Measurements from ENCODE around the gene SUN5.

Gene SUN5

GRCh38 chr20:33012327-33013189, 8.3 kb upstream of the SUN5 start:
- no peak for DNase-seq

DNA sequence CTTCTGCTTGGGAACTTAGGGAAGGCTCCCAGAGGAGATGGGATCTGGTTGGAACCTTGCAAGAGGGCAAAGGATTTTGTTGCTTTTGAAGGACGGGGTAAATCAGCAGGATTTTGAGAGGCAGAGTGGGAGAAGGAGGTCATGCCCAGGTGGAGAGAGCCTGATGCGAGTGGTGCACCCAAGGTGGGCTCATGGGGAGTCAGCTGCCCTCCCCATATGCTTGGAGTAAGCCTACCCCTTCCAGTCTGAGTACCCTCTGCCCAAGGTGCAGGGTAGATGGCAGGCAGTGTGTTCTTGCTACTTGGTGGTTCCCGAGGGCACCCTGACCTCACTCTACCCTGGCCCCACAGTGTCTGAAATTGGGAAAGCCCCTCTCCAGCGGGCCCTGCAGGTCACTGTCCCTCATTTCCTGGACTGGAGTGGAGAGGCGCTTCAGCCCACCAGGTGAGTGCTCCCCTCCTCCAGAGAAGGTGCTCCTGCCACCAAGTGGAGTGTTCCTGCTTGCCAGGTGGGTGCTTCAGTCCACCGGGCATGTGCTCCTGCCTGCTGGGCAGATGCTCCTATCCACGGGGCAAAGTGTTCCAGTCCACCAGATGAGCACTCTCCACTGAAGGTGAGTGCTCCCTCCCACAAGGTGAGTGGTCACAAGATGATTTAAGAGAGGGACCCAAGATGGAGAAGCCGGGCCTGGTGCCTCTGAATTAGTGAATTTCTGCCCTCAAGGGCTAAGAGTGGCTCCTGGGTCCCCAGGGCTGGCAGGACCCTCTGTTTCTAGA, 6.6 kb upstream of the SUN5 start:
- DNase-seq, result no peak

GRCh38 chr20:33010133-33010504, 5.9 kb upstream of the SUN5 start:
- no peak for DNase-seq

DNA sequence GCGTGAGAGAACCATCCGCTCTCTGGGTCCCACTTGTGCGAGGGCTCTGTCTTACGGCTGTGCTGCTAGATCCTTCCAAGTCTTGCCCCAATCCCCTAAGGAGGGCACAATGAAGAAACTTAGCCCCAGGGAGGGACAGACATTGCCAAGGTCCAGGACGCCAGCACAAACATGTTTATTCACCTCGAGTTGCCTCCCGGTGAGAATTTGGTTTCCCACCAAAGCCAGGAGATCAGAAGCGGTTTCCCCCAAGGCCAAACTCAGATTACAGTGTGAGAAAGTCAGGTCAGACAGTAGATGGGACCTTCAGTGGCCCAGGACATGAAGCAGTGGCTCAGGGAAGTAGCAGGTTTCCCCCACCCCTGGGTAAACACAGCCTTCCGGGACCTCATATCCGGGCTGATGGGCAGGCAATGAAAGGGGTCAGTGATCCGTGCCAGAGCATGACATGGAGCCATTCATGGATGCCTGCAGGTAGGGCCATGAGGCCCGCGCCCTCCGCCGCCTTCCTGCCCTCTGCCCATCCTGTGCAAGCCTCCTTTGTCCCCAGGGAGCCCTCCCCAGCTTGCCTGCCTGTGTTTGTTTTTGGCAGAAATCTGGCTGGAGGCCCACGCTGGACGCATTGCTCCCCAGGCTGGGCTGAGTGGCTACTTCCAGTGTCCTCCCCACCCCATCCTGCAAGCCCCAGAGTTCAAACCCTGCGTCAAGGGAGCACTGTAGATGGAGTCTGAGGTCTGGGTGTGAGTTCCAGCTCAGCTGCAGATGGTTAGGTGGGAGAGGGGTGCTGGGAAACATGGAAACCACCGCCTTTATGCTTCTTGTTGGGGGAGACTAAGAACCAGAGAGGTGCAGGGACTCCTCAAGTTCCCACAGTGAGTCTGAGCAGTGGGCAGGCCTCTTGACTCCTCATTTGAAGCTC, 5.2 kb upstream of the SUN5 start:
- no peak for DNase-seq

DNA sequence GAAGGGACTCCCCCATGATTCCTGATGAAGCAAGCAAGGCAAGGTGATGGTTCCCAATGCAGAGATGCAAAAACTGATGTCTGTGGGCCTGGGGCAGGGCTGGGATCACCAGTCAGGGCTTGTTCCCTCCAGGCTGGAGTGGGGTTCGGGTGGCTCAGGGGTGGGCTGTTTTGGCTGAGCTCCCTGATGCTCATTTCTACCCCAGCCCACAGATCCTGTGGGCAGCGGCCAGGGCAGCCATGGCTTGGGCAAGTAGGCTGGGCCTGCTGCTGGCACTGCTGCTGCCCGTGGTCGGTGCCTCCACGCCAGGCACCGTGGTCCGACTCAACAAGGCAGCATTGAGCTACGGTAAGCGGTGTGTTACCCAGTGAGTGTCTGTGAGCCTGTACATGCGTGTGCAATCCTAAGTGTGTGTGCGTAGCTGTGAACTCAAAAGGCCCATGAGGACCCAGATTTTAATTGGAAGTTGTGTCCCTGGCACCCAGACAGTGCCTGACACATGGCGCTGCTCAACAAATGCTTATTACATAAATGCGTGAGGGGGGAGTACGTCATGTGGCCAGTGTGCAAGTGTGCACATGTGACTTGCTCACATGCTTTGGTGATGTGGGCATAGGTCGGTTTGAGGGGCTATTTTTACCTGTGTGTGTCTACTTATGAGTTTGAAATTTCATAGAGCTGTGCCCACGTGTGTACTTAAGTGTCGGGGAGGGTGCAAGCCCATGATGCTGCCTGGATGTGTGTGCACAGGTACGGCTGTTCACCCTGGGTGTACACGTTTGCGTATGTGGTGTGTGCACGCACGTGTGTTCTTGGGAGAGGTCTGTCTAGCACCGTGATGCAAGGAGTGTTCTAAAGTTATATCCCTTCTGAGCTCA, 4.3 kb upstream of the SUN5 start:
- no peak for DNase-seq

DNA sequence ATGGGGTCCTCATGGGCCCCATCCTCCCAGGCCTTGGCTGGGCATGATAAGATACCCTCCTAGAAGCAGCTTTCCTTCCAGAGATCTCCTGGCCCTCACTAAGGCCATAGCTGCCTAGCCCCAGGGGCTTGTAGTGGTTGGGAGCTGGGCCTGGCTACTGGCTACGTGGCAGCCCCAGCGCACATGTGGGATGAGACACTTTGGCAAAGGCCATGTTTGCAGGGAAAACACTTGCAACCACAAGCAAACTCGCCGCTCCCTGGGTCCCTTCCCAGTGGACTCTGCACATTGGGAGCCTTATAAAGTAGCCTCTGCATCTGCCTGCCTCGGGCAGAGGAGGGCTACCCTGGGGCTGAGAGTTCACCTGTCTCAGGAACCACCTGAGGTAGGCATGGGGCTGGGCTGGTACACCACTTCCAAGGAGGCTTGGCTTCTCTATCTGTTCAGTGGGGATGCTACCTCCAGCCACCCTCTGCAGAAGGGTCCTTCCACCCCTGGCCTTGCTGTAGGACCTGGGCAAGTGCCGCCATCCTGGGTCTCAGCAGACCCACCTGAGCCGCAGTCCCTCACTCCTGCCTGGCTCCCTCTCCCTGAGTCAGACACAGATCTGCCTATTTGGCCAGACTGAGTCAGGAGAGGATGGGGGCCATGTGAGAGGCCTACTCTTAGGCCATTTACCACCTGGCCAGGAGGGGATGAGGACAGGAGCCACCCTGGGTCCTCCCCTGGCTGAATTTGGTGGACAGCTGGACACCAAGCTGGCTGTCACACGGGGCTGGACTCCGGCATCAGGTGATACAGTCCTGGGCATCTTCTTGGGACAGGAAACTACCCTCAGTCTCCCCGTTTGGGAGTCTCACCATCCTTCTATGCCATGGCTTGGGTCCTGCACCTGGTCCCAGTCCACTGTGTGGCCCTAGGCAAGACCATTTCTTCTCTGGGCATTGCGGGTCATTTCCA, 3.4 kb upstream of the SUN5 start, which contains the start of gene BPIFB2:
TSS of gene BPIFB2 (plus strand) at position 329 of the 960 bp plus-strand sequence. CDS start 871 bp downstream, outside the sequence.
- DNase-seq, result no peak

GRCh38 chr20:33006776-33007375, 2.6 kb upstream of the SUN5 start:
- no peak for DNase-seq

- no peak for DNase-seq
These were observed 1.9 kb upstream of the SUN5 start for GRCh38 chr20:33005908-33006775.

DNA sequence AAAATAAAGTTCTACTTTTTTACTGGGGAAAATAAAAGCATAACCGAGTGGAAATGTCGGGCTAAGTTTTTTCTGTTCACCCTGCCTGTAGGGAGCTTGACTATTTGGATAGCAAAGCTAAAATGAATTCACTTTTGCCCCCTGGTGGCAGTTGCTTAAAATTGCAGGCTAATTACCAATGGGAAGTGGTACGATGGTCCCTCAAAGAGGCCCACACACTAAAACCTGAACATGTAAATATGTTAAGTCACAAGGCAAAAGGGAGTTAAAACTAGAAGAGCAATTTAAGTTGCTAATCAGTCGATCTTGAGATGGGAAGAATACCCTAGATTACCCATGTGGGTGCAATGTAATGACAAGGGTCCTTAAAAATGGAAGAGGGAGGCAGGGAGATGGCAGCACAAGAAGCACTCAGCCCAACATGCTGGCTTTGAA, 916 bp upstream of the SUN5 start:
- DNase-seq, result peak in 1 of 2 experiments; percentile 36

DNA sequence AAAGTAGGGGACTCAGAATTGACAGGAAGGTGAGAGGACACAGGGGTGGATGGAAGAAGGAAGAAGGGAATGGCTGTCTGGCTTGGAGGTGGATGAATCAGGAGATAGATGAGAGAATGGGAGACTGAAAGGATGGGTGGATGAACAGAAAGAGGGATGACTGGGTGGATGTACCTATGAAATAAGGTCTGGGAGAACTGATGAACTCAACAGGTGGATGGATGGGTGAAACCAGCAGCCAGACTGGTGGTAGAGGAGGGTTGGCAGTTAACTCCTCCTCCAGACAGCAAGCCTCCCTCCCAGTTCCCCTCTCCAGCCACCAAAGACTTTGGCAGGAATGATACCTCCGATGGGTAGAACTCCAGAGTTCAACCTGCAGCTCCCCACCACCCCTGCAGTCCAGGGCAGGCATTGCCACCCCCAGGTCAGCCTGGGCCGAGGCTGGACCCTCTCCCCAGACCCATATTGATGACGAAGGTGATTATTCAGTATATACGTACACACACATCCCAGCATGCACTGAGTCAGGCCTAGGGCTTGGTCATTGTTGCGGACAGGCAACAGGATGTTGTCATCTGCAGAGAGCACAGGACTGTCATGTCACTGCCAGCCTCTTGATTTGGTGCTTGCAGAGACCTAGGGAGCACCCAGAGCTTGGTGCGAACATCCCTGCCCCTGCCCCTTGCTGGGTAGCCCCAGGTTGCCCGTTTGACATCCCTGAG, 2.0 kb downstream of the SUN5 start:
- no peak for DNase-seq

GRCh38 chr20:33000802-33001466, 3.3 kb downstream of the SUN5 start:
- no peak for DNase-seq

GRCh38 chr20:32999603-33000250, 4.5 kb downstream of the SUN5 start:
- no peak for DNase-seq

DNA sequence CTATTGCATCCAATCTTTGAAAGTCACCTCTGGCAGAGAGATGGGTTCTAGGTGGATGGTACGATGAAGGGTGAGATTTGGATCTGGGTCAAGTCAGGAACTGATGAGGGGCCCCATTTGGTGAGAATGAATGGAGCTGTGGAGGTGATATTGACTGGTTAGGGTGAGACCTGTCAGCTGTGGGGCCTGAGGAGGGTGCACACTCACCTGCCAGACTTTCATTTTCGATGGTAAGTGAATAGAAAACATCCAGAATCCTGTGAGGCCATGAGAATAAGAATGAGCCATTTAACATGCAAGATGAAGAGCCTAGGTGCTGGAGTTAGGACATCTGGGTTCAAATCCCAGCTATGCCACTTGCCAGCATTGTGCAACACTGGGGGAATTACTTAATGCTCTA, 6.8 kb downstream of the SUN5 start:
- no peak for DNase-seq

- no peak for DNase-seq
These were observed 8.4 kb downstream of the SUN5 start for GRCh38 chr20:32995802-32996201.

- DNase-seq, result no peak
These were observed 10.7 kb downstream of the SUN5 start for GRCh38 chr20:32993496-32994050.

GRCh38 chr20:32991792-32992641, 12.2 kb downstream of the SUN5 start:
- peak; percentile 36 to 63 for DNase-seq
